ENCODE data around the gene CTBP2.

DNA sequence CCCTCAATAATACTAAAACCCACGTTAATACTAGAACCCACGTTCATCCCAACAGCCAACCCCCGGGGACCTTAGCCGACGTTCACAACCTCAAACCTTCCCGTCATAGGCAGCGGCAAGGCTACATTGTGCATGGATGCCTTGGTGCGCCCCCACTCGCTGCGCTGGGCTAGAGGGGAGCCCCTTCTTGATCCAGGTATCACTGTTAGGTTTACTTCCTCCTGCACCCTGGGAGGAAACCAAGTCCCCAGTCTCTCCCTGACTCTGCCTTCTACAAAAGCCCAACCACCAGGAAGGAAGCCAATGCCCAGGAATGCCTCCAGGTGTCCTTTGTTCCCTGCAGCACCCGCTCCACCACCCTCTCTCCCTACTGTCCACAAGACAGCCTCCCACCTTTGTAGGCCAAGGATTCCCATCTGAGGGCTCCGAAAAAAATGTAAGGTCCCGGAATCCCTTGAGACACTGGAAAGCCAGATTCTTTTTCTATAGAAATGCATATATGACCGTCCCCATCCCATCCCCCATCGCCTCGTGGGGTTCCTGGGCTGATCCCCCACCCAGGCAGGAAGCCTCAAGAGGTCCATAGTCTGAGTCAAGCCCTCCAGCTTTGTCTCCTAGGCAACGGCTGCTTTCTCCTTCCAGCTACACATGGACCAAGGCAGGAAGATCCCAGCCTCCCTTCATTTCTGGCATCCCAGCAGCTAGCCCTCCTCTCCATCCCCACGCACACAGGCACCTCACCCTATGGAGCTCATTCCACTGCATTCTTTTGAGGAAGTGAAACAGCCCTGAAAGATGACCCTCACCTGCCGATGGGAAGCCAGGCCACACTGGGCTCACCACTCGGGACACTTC, 25.2 kb downstream of the CTBP2 start:
- TF ChIP-seq, protein P1, sequence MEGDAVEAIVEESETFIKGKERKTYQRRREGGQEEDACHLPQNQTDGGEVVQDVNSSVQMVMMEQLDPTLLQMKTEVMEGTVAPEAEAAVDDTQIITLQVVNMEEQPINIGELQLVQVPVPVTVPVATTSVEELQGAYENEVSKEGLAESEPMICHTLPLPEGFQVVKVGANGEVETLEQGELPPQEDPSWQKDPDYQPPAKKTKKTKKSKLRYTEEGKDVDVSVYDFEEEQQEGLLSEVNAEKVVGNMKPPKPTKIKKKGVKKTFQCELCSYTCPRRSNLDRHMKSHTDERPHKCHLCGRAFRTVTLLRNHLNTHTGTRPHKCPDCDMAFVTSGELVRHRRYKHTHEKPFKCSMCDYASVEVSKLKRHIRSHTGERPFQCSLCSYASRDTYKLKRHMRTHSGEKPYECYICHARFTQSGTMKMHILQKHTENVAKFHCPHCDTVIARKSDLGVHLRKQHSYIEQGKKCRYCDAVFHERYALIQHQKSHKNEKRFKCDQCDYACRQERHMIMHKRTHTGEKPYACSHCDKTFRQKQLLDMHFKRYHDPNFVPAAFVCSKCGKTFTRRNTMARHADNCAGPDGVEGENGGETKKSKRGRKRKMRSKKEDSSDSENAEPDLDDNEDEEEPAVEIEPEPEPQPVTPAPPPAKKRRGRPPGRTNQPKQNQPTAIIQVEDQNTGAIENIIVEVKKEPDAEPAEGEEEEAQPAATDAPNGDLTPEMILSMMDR (IDR thresholded peaks at IDR 0.05) = no peak
- no peak for TF ChIP-seq POLR2A (IDR thresholded peaks at IDR 0.05)
